HG02623 (cell line): Measurements from ENCODE around the gene ALOX5AP.

Source experiments
- ATAC-seq: cut with Tn5 transposase; IDR thresholded peaks from one replicate; pipeline ENCODE4 v1.9.1; 2021; ENCODE audit warnings: moderate library complexity; ENCODE audit not compliant: unreplicated experiment

Gene ALOX5AP

GRCh38 chr13:30735025-30735871 lies at the start of gene ALOX5AP:
Gene ALOX5AP (plus strand): TSS chr13:30735543. CDS start chr13:30735606, 63 bp downstream.
- ATAC-seq = peak; percentile 76

GRCh38 chr13:30685987-30686386 lies 49.4 kb upstream of the ALOX5AP start:
- ATAC-seq = no peak

GRCh38 chr13:30687601-30688000 lies 47.7 kb upstream of the ALOX5AP start:
- ATAC-seq = no peak

GRCh38 chr13:30689752-30690151 lies 45.6 kb upstream of the ALOX5AP start:
- no peak for ATAC-seq

- ATAC-seq = no peak
These were observed 44.8 kb upstream of the ALOX5AP start for GRCh38 chr13:30690282-30691188.

GRCh38 chr13:30692113-30692512 lies 43.2 kb upstream of the ALOX5AP start:
- ATAC-seq = no peak

- ATAC-seq = no peak
These were observed 38.8 kb upstream of the ALOX5AP start for GRCh38 chr13:30696278-30697176.

- ATAC-seq = no peak
These were observed 38.0 kb upstream of the ALOX5AP start for GRCh38 chr13:30697177-30697953.

GRCh38 chr13:30697996-30698401 lies 37.3 kb upstream of the ALOX5AP start:
- ATAC-seq = no peak

- ATAC-seq = no peak
These were observed 36.8 kb upstream of the ALOX5AP start for GRCh38 chr13:30698488-30699005.

GRCh38 chr13:30700364-30700763 lies 35.0 kb upstream of the ALOX5AP start:
- no peak for ATAC-seq

- ATAC-seq = no peak
These were observed 33.3 kb upstream of the ALOX5AP start for GRCh38 chr13:30702006-30702405.

- no peak for ATAC-seq
These were observed 30.7 kb upstream of the ALOX5AP start for GRCh38 chr13:30704596-30704995.

- no peak for ATAC-seq
These were observed 29.7 kb upstream of the ALOX5AP start for GRCh38 chr13:30705680-30706079.

GRCh38 chr13:30708541-30708940 lies 26.8 kb upstream of the ALOX5AP start:
- no peak for ATAC-seq

GRCh38 chr13:30710442-30710841 lies 24.9 kb upstream of the ALOX5AP start:
- no peak for ATAC-seq

- no peak for ATAC-seq
These were observed 24.0 kb upstream of the ALOX5AP start for GRCh38 chr13:30711375-30711774.

- no peak for ATAC-seq
These were observed 23.5 kb upstream of the ALOX5AP start for GRCh38 chr13:30711837-30712236.
